ENCODE results near the gene DET1.

- TF ChIP-seq POLR2A (IDR thresholded peaks at IDR 0.05) (no peak), CTCF (IDR thresholded peaks at IDR 0.05) (no peak)
Measured at GRCh38 chr15:88512078-88512477, 34.4 kb downstream of the DET1 start.

All from transverse colon (tissue), 3 donors.